Activated CD4-positive, alpha-beta T cell treated with anti-CD3 and anti-CD28 coated beads, Interleukin-2, amount 50 U/mL, for 4 hours (primary cell): Measurements from ENCODE around the gene GUCD1.

Source experiments
- DNase-seq, 2 experiments: peaks; one replicate each; pipeline ENCODE4 v3.0.0-alpha.2; 2020

The GUCD1 gene

DNA sequence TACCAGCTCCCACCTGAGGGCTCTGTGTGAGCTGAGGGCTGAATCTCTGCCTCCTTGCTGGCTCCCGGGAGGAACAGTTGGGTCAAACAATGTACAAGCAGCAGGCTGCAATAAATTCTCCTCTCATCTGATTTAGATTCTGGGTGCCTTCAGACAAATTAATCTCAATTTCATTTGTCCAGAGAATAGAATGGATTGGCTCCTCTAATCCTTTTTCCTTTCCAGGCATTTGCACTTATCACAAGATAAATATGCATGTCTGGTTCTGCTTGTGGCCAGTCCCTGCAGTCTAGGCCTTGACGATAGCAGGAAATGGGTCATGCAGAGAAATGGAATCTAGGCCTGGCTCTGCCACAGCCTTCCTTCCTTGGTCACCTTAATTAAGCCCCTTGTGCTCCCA, 31.1 kb downstream of the GUCD1 start:
- DNase-seq = no peak

DNA sequence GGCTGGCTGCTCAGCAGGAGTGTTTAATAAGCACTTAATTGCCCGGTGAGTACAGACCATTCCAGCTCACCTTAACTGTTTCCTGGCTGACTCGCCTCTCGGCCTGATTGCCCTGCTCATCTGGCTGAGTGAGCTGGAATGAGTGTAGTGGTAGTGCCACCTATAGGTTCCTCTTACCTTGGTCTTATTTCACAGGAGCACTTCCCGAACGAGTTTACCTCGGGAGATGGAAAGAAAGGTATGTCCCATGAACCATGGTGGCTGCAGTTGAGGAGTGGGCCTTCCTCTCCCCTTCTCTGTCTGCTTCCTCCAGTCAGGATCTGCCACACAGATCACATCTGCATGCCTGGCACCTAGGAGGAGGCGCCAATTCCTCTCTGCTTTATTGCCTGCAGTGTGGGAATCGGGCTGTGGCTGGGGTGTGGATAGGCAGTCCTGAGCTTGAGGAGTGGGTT, 33.1 kb downstream of the GUCD1 start:
- peak; percentile 3 to 8 for DNase-seq

DNA sequence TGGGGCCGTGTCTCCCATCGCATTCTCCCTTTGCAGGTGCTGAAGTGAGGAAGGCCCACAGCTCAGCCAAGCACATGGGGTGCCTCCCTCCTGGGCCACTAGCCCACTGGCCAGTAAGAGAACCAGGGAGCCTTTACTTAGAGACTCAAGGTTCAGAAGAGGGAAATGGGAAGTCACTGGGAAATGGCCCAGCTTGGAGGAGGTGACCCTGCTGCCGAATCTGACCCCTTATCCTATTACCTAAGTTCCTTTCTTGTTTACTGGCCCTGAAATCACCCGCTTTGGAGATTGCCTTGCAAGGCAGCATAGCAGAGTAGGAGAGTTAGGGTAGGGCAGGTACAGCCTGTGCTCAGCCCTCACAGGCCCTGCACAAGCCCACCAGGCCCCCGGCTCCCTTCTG, 35.4 kb downstream of the GUCD1 start:
- no peak for DNase-seq

DNA sequence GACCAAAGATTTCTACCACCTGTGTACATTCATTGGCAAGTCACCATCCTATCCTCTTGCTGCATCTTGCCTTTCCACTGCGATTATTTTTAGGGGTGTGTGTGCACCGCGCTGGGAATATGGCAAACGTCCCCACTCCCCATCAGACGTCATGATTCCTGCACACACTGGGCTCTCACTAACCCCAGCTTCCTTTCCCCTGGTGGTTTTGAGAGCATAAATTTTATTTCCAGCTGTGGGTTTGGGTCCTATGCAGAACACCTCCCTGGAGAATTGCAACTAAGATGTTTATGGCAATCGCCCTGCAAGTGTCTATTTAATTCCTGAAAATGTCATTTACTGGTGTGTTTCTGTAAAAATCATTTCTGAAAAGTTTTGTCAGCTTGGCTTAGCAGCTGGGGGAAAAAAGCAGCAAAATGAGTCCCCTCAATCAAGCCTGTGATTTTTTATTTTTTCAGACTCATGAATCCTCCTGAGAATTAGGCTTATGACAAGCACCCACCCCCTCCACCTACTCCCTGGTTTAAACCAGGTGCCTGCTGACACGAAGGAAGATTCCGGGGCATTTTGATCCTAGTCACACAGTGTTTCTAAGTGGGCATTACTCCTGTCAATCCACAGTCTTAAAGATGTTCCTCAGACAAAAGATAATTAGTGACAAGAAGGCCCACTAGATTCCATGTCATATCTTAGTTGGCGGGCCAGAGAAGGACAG, 36.0 kb downstream of the GUCD1 start:
- no peak for DNase-seq

DNA sequence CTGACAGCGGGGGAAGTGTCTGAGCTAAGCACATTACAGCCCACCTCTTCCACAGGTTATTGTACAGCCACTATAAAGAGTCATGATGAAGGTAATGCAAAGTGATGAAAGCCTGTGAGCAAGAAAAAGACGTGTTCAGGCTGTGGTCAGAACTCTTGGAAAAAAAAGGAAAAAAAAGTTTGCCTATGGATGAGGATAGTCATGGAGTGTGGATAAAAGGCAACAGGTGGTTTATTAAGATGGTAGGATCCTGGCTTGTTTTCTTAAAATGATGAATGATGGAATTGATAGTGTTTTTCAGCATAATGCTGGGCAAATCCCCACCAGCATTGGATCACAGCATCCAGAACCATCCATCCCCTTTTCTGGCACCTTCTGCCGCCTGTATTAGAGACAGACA, 36.7 kb downstream of the GUCD1 start:
- no peak for DNase-seq

DNA sequence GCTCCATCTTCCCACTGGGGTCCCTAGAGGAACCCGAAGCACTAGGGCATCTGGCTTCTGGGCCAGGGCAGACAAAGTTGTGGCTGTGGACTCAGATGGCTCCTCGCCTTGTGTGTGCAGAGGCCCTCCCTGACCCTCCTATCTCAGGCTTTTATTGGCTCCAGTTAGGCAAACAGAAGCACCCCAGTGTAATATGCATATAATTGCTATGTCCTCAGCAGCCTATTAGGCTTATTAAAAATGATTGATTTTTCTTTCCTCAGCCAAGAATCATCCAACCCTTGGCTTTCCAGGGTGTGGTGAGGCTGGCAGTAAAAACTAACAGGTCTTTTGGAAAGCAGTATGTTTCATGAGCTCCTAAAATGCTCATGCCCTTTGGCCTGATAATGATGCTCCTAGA, 37.5 kb downstream of the GUCD1 start:
- DNase-seq = no peak

DNA sequence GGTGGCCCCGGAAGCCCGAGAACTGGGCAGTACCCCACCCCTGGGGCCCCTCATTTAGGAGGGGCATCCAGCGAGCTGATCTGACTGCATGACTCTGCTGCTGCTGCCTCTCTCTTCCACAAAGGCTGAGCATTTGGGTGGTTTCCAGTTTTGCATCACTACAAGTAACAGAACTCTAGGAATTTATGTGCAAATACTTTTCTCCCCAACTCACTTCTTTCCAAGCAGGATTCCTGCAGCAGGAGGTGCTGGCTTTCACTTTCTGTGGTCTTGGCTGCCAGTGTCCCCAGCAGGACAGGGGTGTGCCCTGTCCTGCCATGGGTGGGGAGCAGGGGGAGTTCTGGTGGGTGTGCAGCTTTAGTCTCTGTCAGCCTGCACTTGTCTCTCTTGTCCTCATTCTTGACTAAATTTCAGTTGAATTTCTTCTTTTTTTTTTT, 38.6 kb downstream of the GUCD1 start:
- DNase-seq = no peak

DNA sequence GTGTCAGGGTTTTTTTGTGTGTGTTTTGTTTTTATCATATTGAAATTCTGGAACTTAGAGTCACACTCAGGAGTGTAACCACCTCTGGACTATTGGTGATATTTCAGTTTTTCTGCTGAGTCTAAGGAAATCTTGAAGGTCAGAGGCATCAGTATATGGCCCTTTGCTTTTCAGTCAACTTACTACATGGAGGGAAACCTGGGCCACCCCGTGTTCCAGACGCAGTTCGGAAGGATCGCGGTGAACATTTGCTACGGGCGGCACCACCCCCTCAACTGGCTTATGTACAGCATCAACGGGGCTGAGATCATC, 40.0 kb downstream of the GUCD1 start:
- DNase-seq = no peak

DNA sequence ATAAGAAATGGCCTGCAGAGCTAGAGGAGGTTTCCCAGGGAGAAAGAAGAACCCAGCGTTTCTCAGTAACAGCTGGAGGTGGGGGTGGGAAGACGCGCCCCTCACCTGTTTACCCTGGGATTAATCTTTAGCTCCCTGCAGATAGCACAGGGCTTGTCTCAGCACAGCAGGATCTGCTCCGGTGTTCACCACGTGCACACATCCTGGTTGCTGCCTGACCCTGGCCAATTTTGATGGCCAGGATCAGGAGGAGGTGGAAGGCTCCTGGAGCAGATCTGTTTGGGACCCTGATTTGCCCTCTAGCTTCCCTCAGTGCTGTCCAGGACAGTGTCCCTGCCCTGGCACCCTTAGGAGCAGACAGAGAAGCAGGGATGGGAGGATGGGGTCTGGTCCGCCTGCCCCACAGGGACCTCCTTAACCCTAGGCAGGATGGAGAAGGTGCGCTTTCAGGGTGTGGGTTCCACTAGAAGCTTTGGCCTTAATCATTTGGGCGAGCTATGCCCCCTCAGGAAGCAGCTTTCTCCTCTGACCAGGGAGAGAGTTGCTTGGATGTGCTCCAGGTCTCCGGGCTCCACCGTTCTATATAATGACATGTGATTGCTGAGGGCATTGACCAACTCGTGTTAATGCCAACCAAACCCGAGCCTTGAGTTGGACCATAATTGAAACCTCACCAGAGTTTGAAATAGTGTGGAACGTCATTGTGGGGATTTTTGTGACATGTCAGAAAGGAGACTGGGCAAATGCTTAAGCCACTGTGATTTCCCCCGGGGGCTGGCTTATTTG, 40.5 kb downstream of the GUCD1 start:
- no peak for DNase-seq

DNA sequence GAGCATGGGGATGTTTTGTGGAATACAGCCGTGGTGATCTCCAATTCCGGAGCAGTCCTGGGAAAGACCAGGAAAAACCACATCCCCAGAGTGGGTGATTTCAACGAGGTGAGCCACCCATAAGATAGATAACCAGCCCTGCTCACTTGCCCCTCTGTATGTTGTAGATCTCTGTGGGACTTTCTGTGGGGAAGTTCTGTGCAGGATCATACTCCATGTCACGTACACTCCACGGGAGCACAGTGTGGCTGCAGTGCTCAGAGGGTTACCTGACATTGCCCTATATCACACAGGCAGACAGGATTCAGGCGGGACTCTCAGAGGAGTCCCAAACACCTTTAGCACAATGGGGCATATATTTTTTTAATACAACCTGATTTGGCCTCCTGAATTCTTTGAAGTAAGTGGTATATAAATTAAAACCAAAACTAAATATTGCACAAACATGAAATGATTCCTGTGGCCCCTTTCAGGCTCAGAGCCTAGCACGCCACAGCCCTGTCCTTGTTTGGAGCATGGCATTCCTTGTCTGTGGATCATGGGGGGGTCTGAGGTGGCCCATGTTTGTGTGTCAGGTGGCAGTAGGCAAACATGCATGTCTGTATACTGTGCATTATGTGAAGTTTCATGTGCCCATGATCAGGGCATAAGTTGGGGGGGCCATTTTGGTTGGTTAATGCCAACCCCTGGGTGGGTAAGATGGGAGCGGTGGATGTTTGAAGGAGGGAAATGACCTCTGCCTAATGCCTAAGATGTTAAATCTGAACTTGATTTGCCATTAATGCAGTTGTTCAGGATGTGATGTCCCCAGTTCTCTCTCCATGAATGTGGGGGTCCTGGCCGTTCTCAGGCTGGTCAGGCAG, 41.3 kb downstream of the GUCD1 start:
- DNase-seq = no peak

DNA sequence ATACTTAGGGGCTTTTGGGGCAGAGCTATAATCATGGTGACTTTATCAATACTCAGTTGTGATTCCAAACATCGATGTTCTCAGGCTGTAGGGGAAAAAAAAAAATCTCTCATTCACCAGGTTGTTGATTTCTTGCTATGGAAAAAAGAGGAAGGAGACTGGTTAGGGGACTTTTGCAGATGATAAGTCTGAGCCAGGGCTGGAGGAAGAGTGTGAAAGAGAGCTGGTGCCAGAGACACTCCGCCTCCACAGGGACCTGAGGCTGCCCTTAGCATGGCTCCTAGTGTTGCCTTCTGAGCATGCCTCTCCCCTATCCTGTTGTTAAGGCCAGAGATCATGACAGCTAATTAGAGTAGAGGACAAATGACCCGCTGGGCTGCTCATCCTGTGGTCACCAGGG, 42.9 kb downstream of the GUCD1 start:
- DNase-seq = no peak

DNA sequence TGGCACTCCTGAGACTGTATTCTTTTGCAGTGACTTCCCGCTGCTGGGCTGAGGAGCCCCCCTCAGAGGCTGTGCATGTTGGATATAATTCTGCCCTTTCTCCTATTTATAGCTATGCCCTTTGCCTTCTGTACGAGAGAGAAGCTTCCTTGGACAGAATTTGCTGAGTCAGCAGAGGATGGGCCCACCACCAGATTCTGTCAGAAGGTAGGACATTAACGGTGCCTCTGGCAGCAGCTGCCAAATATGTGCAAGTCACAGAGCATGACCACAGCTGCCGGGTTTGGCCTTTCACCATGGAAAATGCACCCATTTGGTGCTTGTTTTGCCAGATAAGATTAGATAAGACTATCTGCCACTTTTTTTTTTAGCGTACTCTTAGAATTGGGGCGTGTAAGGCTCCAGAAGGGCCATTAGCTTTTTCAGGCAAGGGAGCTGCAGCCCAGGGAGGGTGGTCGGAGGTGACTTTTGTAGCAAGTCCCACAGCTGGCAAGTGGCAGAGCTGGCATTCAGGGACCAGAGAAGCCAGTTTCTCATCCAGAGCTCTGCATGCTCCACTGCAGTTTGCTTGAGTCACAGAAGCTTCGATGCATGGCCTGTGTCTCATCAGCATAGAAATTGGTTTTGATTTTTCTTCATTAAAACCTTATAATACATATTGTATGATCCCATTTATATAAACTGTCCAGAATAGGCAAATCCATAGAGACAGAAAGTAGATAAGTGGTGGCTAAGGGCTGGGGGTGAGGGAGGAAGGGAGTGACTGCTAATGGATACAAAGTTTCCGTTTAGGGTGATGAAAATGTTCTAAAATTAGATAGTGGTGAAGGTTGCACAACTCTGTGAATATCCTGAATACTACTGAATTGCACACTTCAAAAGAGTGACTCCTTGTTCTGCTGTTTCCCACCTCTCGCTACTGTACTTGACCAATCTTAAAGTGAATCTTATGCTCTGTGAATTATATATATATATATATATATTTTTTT, 44.0 kb downstream of the GUCD1 start:
- no peak for DNase-seq

DNA sequence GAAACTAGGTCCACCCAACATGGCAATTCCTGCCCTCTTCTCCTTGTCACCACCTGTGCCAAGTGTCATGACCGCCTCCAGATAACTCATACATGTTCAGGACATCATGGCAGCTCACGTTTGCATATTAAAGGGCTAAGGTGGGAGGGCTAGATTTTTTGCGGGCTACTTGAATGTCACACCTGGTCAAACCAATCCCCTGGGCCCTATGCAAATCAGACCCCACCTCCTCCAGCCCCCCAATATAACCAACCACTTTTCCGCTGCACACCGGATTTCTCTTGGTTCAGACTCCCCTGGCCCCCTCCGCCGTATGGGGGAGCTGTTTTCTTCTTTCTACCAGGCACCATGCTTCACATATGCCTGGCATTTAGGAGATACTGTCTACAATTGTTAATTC, 47.2 kb downstream of the GUCD1 start:
- DNase-seq = no peak

DNA sequence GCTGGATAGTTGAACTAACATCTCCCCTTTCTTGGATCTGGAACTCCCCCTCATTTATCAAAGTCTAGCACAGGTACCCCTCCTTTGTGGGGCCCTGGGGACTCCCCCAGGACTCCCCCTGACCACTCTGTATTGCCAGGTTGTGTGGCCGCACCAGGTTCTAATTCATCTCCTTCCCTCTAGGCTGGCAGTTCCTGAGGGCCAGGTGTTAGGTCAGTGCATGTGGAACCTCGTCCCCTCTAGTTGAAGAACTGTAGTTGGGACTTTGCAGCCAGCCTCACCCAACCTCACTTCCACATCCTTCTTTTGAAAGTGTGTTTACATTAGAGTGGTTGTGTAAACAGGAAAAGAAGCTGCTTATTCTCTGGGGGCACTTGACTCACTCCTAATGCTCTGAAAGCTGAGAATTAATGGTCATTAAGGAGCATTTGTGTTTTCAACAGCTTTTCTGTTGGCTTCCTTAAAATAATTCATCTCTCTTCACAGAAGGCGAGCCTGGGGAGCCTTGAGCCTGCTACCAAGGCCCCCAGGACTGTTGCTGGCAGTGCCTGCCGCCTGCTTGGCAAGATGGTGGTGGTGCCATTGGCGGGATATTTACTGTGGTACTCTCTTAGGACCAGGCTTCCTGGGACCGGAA, 48.0 kb downstream of the GUCD1 start:
- DNase-seq = no peak

DNA sequence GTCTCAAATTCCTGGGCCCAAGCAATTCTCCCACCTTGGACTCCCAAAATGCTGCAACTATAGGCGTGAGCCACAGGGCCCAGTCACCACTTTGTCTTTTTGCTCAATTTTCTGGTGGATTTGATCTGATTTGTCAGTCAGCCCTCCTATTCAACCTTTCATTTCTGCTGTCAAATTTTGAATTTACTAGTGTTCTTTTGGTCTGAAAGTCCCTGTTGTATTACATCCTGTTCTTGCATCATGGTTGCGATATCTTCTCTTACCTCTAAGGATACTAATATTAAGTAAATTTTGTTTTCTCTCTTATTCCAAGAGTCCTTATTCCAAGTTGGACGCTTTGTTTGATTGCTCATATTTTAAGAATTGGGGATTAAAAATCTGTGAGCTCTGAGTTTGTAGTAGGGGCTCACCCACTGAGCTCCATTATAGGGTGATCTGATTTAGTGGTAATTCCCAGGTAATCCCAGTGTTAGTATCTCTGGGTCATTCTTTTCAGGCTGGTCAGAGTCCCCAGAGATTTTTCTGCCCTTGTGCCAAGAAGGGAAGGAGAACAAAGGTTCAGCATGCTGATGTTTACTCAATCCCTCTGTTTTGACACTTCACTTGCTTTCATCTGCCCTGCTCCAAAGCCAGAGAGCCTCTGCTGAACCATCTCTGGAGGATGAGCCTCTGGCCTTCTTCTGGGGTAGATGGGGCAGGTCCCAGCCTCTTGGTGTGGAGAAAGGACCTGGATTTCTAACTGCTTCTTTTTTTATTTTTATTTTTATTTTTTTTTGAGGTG, 49.8 kb downstream of the GUCD1 start:
- no peak for DNase-seq

DNA sequence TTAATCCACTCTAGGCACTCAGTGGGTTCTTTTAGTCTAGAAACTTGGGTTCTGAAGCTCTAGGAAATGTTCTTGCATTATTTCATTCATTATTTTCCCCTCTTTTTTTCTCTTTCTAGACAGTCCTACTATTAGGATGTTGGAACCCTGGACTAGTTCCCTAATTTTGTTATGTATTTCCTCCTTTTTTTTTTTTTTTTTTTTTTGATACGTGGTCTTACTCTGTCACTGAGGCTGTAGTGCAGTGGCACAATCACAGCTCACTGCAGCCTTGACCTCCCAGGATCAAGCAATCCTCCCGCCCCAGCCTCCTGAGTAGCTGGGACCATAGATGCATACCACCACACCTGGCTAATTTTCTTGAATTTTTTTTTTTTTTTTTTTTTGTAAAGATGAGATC, 50.4 kb downstream of the GUCD1 start:
- no peak for DNase-seq

DNA sequence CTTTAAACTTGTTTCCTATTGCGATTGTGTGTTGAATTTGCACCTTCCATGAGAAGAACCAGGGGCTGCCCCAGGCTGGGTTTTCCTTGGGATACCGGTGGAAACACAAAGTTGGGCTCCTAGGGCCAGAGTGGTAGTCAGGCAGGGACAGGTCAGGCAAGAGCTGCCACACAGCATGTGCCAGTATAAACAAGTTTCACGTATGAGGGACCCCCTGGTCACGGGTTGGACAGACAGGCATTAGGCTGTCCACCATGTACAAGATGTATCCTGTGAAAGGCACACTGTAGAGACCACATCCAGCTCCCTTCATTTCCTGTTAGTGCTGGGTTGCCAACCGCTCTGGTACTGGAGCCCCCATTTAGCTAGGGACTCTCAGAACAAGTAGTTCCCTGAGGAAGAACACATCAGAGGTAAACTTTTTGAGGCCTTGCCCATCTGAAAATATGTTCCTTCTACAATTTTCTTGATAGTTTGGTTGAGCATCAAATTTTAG, 51.0 kb downstream of the GUCD1 start:
- no peak for DNase-seq

DNA sequence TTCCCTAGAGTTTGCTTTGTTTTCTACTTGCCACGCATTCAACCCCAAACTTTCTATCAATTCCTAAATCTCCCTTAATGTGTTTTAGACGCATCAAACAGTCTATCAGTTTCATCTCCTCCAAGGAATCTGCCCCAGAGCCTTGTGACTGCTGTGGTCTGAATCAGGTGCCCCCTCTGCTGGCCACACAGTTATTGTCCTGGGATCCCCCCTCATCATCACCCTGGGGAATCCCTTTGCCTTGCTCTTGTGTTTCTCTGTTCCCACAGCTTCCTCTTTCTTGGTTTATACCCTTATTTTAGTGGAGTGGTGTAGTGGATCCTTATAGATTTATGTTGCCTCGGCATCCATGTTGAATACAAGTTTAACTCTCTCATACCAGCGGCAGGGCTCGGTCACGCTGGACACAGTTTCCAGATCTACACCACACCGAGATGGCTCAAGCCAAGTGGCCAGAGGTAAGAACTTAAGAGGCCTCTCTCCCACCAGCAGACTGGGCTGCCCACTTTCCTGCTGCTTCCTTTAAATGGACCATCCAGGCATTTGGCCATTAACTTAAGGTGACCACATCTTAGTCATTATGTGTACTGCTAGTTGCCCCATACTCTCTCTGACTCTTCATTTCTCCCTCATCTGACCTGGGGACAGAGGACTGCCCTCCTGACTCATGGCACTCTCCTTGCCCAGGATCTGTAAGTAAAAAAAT, 51.6 kb downstream of the GUCD1 start:
- peak; percentile 62 for DNase-seq

DNA sequence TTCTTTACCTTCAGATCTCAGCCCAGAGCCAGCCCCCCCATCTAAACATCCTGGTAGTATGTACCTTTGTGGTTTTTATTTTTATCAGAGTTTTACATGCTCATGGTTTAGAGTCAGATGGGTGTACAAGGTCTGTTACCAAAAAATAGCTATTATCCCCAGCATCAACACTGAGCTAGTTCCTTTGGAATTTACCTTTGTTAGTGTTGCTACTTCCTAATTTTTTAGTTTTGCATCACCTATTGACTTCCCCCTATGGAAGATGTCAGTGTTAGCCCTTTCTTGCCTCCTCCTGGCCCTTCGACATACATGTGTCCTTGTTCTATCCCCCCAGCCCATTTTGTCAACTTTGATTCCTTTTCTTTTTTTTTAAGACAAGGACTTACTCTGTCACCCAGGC, 52.4 kb downstream of the GUCD1 start:
- no peak for DNase-seq

DNA sequence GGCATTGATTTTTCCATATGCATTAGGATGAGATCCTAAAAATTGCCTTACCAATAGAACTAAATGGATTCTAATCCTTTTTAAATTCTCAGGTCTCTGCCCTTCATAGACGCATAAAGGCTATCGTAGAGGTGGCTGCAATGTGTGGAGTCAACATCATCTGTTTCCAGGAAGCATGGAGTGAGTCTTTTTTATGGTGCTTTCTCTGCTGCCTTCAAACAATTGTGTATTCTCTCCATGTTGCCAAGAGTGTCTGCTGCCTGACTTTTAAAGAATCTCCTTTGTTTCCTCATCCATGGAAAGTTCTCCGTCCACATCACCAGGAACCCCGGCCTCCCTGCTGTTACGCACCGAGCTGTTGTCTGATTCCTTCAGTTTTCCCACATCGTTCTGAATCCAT, 52.9 kb downstream of the GUCD1 start:
- no peak for DNase-seq
